ENCODE data around the gene SMARCC2. TPM values are rescaled to one million over a fixed set of nuclear protein-coding genes. Genes with fewer than 3 reads are reported as not detected.

SMARCC2 gene
- total RNA-seq, 2 donors from 2014 or later = 60.4 to 101 TPM

GRCh38 chr12:56221757-56222530 is 32.7 kb upstream of the SMARCC2 start, which contains the start of gene RNF41:
TSS of gene RNF41 (minus strand) at chr12:56221922. CDS start at chr12:56214047, 7,875 bp downstream.
- 1% methylated on average over 42 of the region's 42 CpGs for WGBS
- peak within 1 kb of the TSS; percentile 99 for H3K27ac ChIP-seq
- no peaks in the 10 kb centered on the region for H3K27me3 ChIP-seq (replicated peaks; ENCODE audit: insufficient read depth)
- peak; percentile 99 for TF ChIP-seq POLR2A (IDR thresholded peaks at IDR 0.05)
- TF ChIP-seq POLR2AphosphoS5 (IDR thresholded peaks at IDR 0.05) = peak; percentile 100
- TF ChIP-seq CTCF (IDR thresholded peaks at IDR 0.05) = peak in 2 of 4 experiments; percentile 27 to 42
- no peaks in the 10 kb centered on the region for H3K36me3 ChIP-seq
- intact Hi-C loops (cut with DNase I) = no loop called here
- peak; percentile 98 for DNase-seq (ENCODE audit: low spot score)
- H3K9me3 ChIP-seq = no peaks in the 10 kb centered on the region
- no peaks in the 10 kb centered on the region for H3K4me1 ChIP-seq (replicated peaks)
- H3K4me3 ChIP-seq = peak within 1 kb of the TSS; percentile 74 to 93

- TF ChIP-seq CTCF (IDR thresholded peaks at IDR 0.05) (no peak), POLR2A (IDR thresholded peaks at IDR 0.05) (no peak), POLR2AphosphoS5 (IDR thresholded peaks at IDR 0.05) (no peak)
- WGBS = 0% methylated on average over 21 of the region's 21 CpGs
- Histone ChIP-seq H3K27ac (peak overlapping the region; percentile 99), H3K9me3 (no peaks in the 10 kb centered on the region), H3K4me1 (replicated peaks) (no peaks in the 10 kb centered on the region), H3K27me3 (replicated peaks; ENCODE audit: insufficient read depth) (no peaks in the 10 kb centered on the region), H3K36me3 (no peaks in the 10 kb centered on the region), H3K4me3 (peak overlapping the region; percentile 74 to 93)
- intact Hi-C loops (cut with DNase I) = no loop called here
- peak; percentile 53 for DNase-seq (ENCODE audit: low spot score)
Measured at GRCh38 chr12:56221232-56221756, 32.0 kb upstream of the SMARCC2 start.

- DNase-seq (ENCODE audit: low spot score) = no peak
- intact Hi-C loops (cut with DNase I) = no loop called here
- no peaks in the 10 kb centered on the region for H3K4me1 ChIP-seq (replicated peaks)
- 4% methylated on average over 10 of the region's 10 CpGs for WGBS
- no peaks in the 10 kb centered on the region for H3K9me3 ChIP-seq
- peak overlapping the region; percentile 74 to 93 for H3K4me3 ChIP-seq
- peak overlapping the region; percentile 99 for H3K27ac ChIP-seq
- no peaks in the 10 kb centered on the region for H3K36me3 ChIP-seq
- no peaks in the 10 kb centered on the region for H3K27me3 ChIP-seq (replicated peaks; ENCODE audit: insufficient read depth)
- TF ChIP-seq CTCF (IDR thresholded peaks at IDR 0.05) (no peak), POLR2AphosphoS5 (IDR thresholded peaks at IDR 0.05) (peak; percentile 10), POLR2A (IDR thresholded peaks at IDR 0.05) (no peak)
Measured at GRCh38 chr12:56220611-56221231, 31.4 kb upstream of the SMARCC2 start.

GRCh38 chr12:56219840-56220239 is 30.6 kb upstream of the SMARCC2 start:
- no peak for DNase-seq (ENCODE audit: low spot score)
- H3K27ac ChIP-seq = peak overlapping the region; percentile 99
- no peaks in the 10 kb centered on the region for H3K9me3 ChIP-seq
- no peaks in the 10 kb centered on the region for H3K4me1 ChIP-seq (replicated peaks)
- TF ChIP-seq CTCF (IDR thresholded peaks at IDR 0.05) (no peak), POLR2AphosphoS5 (IDR thresholded peaks at IDR 0.05) (no peak), POLR2A (IDR thresholded peaks at IDR 0.05) (no peak)
- no peaks in the 10 kb centered on the region for H3K27me3 ChIP-seq (replicated peaks; ENCODE audit: insufficient read depth)
- intact Hi-C loops (cut with DNase I) = no loop called here
- peak overlapping the region in 1 of 2 donors; percentile 74 for H3K4me3 ChIP-seq
- H3K36me3 ChIP-seq = peaks cover 0 to 2% of the 10 kb centered on the region in 2 donors
- 89% methylated on average over 9 of the region's 9 CpGs for WGBS

All from prostate gland (tissue), 2 donors.